SK-N-MC (cell line): Measurements from ENCODE around the gene C1orf198.

Source experiments
- EZH2 ChIP-seq: fragments of 200-600 bp; sonication (generic); IDR thresholded peaks from one replicate; pipeline ENCODE4 v1.6.1; 2017; ENCODE audit warnings: antibody characterized with exemption
- FOXP2 ChIP-seq: optimal IDR thresholded peaks from 2 replicates; pipeline ENCODE3; 2011; ENCODE audit warnings: mild to moderate bottlenecking, moderate library complexity; ENCODE audit not compliant: insufficient read depth; ENCODE audit errors: extremely low read length, control extremely low read depth
- POLR2AphosphoS5 ChIP-seq: IDR thresholded peaks from 2 replicates; pipeline ENCODE4 v1.6.1; 2012; ENCODE audit warnings: mild to moderate bottlenecking, low read depth, low read length, borderline replicate concordance

- TF ChIP-seq POLR2AphosphoS5 (no peak), EZH2 (no peak), FOXP2 (no peak)
Measured at GRCh38 chr1:230894664-230895063, 26.3 kb upstream of the C1orf198 start.
